GM18502 (cell line): Measurements from ENCODE around the gene WDR88.
"Not testable (repeated sequence)": the region's sequence is repeated elsewhere in the genome, so short reads cannot be mapped to it uniquely, and the experiment has no call there.

ENCODE experiments used
- ATAC-seq: cut with Tn5 transposase; IDR thresholded peaks from one replicate; pipeline ENCODE4 v1.9.1; 2021; ENCODE audit warnings: mild to moderate bottlenecking; ENCODE audit not compliant: unreplicated experiment, poor library complexity

WDR88 gene

GRCh38 chr19:33125929-33126388 is 6.0 kb upstream of the WDR88 start:
- ATAC-seq, result peak; percentile 54

GRCh38 chr19:33126712-33127111 is 5.2 kb upstream of the WDR88 start:
- not testable (repeated sequence) for ATAC-seq

- no peak for ATAC-seq
Measured at GRCh38 chr19:33129901-33130300, 2.0 kb upstream of the WDR88 start.

- ATAC-seq, result no peak
Measured at GRCh38 chr19:33130433-33130832, 1.5 kb upstream of the WDR88 start.

- ATAC-seq, result no peak
Measured at GRCh38 chr19:33132425-33132824, 511 bp downstream of the WDR88 start.

- no peak for ATAC-seq
Measured at GRCh38 chr19:33133438-33134031, 1.6 kb downstream of the WDR88 start.

- no peak for ATAC-seq
Measured at GRCh38 chr19:33134571-33135041, 2.7 kb downstream of the WDR88 start.

- no peak for ATAC-seq
Measured at GRCh38 chr19:33139165-33139564, 7.3 kb downstream of the WDR88 start.

GRCh38 chr19:33143897-33144405 is 12.0 kb downstream of the WDR88 start:
- no peak for ATAC-seq

GRCh38 chr19:33146209-33146608 is 14.3 kb downstream of the WDR88 start:
- no peak for ATAC-seq

GRCh38 chr19:33147538-33147937 is 15.6 kb downstream of the WDR88 start:
- no peak for ATAC-seq

GRCh38 chr19:33150852-33151518 is 19.1 kb downstream of the WDR88 start:
- no peak for ATAC-seq

- ATAC-seq, result no peak
Measured at GRCh38 chr19:33152176-33152575, 20.3 kb downstream of the WDR88 start.

GRCh38 chr19:33152625-33153024 is 20.7 kb downstream of the WDR88 start:
- ATAC-seq, result not testable (repeated sequence)

- not testable (repeated sequence) for ATAC-seq
Measured at GRCh38 chr19:33154313-33154712, 22.4 kb downstream of the WDR88 start.

GRCh38 chr19:33156334-33156733 is 24.4 kb downstream of the WDR88 start:
- no peak for ATAC-seq

- ATAC-seq, result no peak
Measured at GRCh38 chr19:33157906-33158305, 26.0 kb downstream of the WDR88 start.

- ATAC-seq, result no peak
Measured at GRCh38 chr19:33158365-33158764, 26.5 kb downstream of the WDR88 start.

GRCh38 chr19:33159149-33159548 is 27.2 kb downstream of the WDR88 start:
- ATAC-seq, result no peak

GRCh38 chr19:33159893-33160292 is 28.0 kb downstream of the WDR88 start:
- ATAC-seq, result no peak

GRCh38 chr19:33161201-33161600 is 29.3 kb downstream of the WDR88 start:
- ATAC-seq, result no peak

- no peak for ATAC-seq
Measured at GRCh38 chr19:33163481-33163880, 31.6 kb downstream of the WDR88 start.
